ENCODE results near the gene ZNF593OS. TPM values are rescaled to one million over a fixed set of nuclear protein-coding genes. Genes with fewer than 3 reads are reported as not detected.

The ZNF593OS gene
- total and polyA plus RNA-seq, 4 donors: 0.10 to 0.32 TPM; not detected in 2

- WGBS: 72% methylated on average over 8 of the region's 8 CpGs
- Histone ChIP-seq H3K4me3 (ENCODE audit: low read depth in 1 of 3, low read length in 3 of 3) (no peak overlapping the region), H3K36me3 (ENCODE audit: control insufficient read depth in 4 of 4, insufficient read depth in 3 of 4, low read depth in 1 of 4, low read length in 3 of 4) (peaks cover 0 to 7% (median 4%) of the 10 kb centered on the region in 4 donors), H3K9ac (ENCODE audit: low read depth in 1 of 2, low read length in 2 of 2) (no peak overlapping the region), H3K27me3 (ENCODE audit: control insufficient read depth in 4 of 4, insufficient read depth in 4 of 4, low read length in 3 of 4) (no peaks in the 10 kb centered on the region), H3K4me1 (ENCODE audit: control insufficient read depth in 4 of 4, insufficient read depth in 4 of 4, low read length in 3 of 4) (peaks cover 7 to 19% (median 17%) of the 10 kb centered on the region in 4 donors), H3K9me3 (ENCODE audit: control insufficient read depth in 4 of 4, low read length in 3 of 4) (no peaks in the 10 kb centered on the region), H3K27ac (ENCODE audit: low read depth in 1 of 2, low read length in 2 of 2) (no peak overlapping the region)
- DNase-seq (ENCODE audit: low spot score): no peak
- TF ChIP-seq EGR1 (IDR thresholded peaks at IDR 0.05; ENCODE audit: low read depth in 2 of 2): no peak
Observed at GRCh38 chr1:26121854-26122773, 49.5 kb downstream of the ZNF593OS start.

DNA sequence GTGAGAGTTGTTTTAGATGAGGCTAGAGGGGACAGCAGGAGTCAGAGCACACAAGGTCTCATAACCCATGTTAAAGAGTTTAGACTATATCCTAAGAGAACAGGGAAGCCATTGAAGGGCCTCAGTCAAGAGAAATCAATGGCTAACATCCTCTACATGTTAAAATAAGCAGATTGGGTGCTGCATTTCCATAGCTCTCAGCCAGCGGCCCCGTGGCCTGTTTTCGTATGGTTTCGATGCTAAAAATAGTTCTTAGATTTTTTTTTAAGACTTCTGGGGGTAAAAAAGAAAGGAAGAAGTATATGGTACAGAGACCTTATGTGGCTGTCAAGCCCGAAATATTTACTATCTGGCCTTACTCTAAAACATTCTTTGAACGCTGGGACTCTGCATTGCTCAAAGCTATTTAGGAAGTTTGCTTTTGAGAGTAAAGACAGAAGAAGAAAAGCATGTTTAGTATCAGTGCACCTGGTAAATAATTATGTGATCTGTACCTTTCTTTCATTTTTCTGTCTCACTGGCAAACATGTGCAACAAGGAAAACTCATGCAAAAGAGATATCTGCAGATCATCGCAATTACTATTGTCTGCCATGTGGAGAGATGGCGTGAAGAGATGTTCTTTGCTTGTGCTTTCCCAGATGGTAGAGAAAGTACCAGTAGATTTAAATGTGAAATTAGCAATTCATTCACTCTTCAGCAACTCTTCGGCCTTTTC is 51.6 kb downstream of the ZNF593OS start:
- Histone ChIP-seq H3K9me3 (ENCODE audit: control insufficient read depth in 4 of 4, low read length in 3 of 4) (no peaks in the 10 kb centered on the region), H3K27ac (ENCODE audit: low read depth in 1 of 2, low read length in 2 of 2) (no peak overlapping the region), H3K9ac (ENCODE audit: low read depth in 1 of 2, low read length in 2 of 2) (no peak overlapping the region), H3K4me1 (ENCODE audit: control insufficient read depth in 4 of 4, insufficient read depth in 4 of 4, low read length in 3 of 4) (peaks cover 9 to 21% (median 13%) of the 10 kb centered on the region in 4 donors), H3K27me3 (ENCODE audit: control insufficient read depth in 4 of 4, insufficient read depth in 4 of 4, low read length in 3 of 4) (no peaks in the 10 kb centered on the region), H3K4me3 (ENCODE audit: low read depth in 1 of 3, low read length in 3 of 3) (no peak overlapping the region), H3K36me3 (ENCODE audit: control insufficient read depth in 4 of 4, insufficient read depth in 3 of 4, low read depth in 1 of 4, low read length in 3 of 4) (peaks cover 0 to 7% (median 5%) of the 10 kb centered on the region in 4 donors)
- no peak for DNase-seq (ENCODE audit: low spot score)
- 81% methylated on average over 9 of the region's 9 CpGs for WGBS
- TF ChIP-seq, protein P1, sequence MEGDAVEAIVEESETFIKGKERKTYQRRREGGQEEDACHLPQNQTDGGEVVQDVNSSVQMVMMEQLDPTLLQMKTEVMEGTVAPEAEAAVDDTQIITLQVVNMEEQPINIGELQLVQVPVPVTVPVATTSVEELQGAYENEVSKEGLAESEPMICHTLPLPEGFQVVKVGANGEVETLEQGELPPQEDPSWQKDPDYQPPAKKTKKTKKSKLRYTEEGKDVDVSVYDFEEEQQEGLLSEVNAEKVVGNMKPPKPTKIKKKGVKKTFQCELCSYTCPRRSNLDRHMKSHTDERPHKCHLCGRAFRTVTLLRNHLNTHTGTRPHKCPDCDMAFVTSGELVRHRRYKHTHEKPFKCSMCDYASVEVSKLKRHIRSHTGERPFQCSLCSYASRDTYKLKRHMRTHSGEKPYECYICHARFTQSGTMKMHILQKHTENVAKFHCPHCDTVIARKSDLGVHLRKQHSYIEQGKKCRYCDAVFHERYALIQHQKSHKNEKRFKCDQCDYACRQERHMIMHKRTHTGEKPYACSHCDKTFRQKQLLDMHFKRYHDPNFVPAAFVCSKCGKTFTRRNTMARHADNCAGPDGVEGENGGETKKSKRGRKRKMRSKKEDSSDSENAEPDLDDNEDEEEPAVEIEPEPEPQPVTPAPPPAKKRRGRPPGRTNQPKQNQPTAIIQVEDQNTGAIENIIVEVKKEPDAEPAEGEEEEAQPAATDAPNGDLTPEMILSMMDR (IDR thresholded peaks at IDR 0.05; ENCODE audit: low read depth, low read length, missing input control): no peak
- TF ChIP-seq TAF1 (conservative IDR thresholded peaks at IDR 0.05): no peak

Other genes starting within 250 kb of the ZNF593OS start
- gene PAFAH2, start 173.8 kb downstream of the ZNF593OS start, total RNA-seq: 10 to 100 TPM; 10.2 to 13.8 TPM
- 10 to 100 TPM in 1 of 2 donors, 1 to 10 TPM in 1; 9.0 to 11.4 TPM for gene PAFAH2, start 173.8 kb downstream of the ZNF593OS start, polyA plus RNA-seq
- under 1 TPM in 1 of 2 donors, not detected in 1; under 0.01 TPM for gene EXTL1, start 150.1 kb downstream of the ZNF593OS start, total RNA-seq
- gene EXTL1, start 150.1 kb downstream of the ZNF593OS start, polyA plus RNA-seq: not detected
- gene SLC30A2, start 125.7 kb downstream of the ZNF593OS start, total RNA-seq: under 1 TPM; under 0.01 to 0.05 TPM
- gene SLC30A2, start 125.7 kb downstream of the ZNF593OS start, polyA plus RNA-seq: under 1 TPM in 1 of 2 donors, not detected in 1; 0.12 TPM
- not detected for gene TRIM63, start 104.2 kb downstream of the ZNF593OS start, total RNA-seq
- gene TRIM63, start 104.2 kb downstream of the ZNF593OS start, polyA plus RNA-seq: under 1 TPM in 1 of 2 donors, not detected in 1; 0.03 TPM
- 1 to 10 TPM; 6.4 to 9.2 TPM for gene PDIK1L, start 60.0 kb downstream of the ZNF593OS start, total RNA-seq
- 1 to 10 TPM; 3.2 TPM for gene PDIK1L, start 60.0 kb downstream of the ZNF593OS start, polyA plus RNA-seq
- gene FAM110D, start 12.8 kb downstream of the ZNF593OS start, total RNA-seq: under 1 TPM; 0.14 to 0.50 TPM
- gene FAM110D, start 12.8 kb downstream of the ZNF593OS start, polyA plus RNA-seq: under 1 TPM; 0.10 to 0.39 TPM
- gene C1orf232, start 2.9 kb downstream of the ZNF593OS start, total RNA-seq: not detected
- not detected for gene C1orf232, start 2.9 kb downstream of the ZNF593OS start, polyA plus RNA-seq
- gene ZNF593, start 1.9 kb downstream of the ZNF593OS start, total RNA-seq: 10 to 100 TPM in 1 of 2 donors, 1 to 10 TPM in 1; 5.7 to 15.7 TPM
- gene ZNF593, start 1.9 kb downstream of the ZNF593OS start, polyA plus RNA-seq: 10 to 100 TPM; 44.8 to 81.4 TPM
- gene CNKSR1, start 5.7 kb upstream of the ZNF593OS start, total RNA-seq: 1 to 10 TPM in 1 of 2 donors, under 1 TPM in 1; 0.56 to 1.2 TPM
- gene CNKSR1, start 5.7 kb upstream of the ZNF593OS start, polyA plus RNA-seq: 1 to 10 TPM in 1 of 2 donors, under 1 TPM in 1; 0.48 to 2.2 TPM
- not detected for gene CATSPER4, start 18.8 kb upstream of the ZNF593OS start, total RNA-seq
- not detected for gene CATSPER4, start 18.8 kb upstream of the ZNF593OS start, polyA plus RNA-seq
- 10 to 100 TPM in 1 of 2 donors, 1 to 10 TPM in 1; 7.3 to 14.6 TPM for gene CEP85, start 62.4 kb upstream of the ZNF593OS start, total RNA-seq
- 1 to 10 TPM; 2.6 to 3.4 TPM for gene CEP85, start 62.4 kb upstream of the ZNF593OS start, polyA plus RNA-seq
- gene SH3BGRL3, start 108.3 kb upstream of the ZNF593OS start, total RNA-seq: 10 to 100 TPM in 1 of 2 donors, 1 to 10 TPM in 1; 4.5 to 10.0 TPM
- gene SH3BGRL3, start 108.3 kb upstream of the ZNF593OS start, polyA plus RNA-seq: 10 to 100 TPM; 36.0 to 93.2 TPM
- gene UBXN11, start 134.8 kb upstream of the ZNF593OS start, total RNA-seq: 1 to 10 TPM; 3.0 to 9.5 TPM
- gene UBXN11, start 134.8 kb upstream of the ZNF593OS start, polyA plus RNA-seq: 1 to 10 TPM; 5.7 to 8.9 TPM
- 1 to 10 TPM; 1.7 to 4.0 TPM for gene CD52, start 146.1 kb upstream of the ZNF593OS start, total RNA-seq
- gene CD52, start 146.1 kb upstream of the ZNF593OS start, polyA plus RNA-seq: 10 to 100 TPM; 13.8 to 16.4 TPM
- gene CRYBG2, start 182.3 kb upstream of the ZNF593OS start, total RNA-seq: under 1 TPM; under 0.01 TPM
- gene CRYBG2, start 182.3 kb upstream of the ZNF593OS start, polyA plus RNA-seq: under 1 TPM in 1 of 2 donors, not detected in 1; 0.12 TPM
- under 1 TPM in 1 of 2 donors, not detected in 1; 0.17 TPM for gene ZNF683, start 200.9 kb upstream of the ZNF593OS start, total RNA-seq
- gene ZNF683, start 200.9 kb upstream of the ZNF593OS start, polyA plus RNA-seq: under 1 TPM in 1 of 2 donors, not detected in 1; 0.09 TPM
- gene LIN28A, start 239.0 kb upstream of the ZNF593OS start, total RNA-seq: not detected
- not detected for gene LIN28A, start 239.0 kb upstream of the ZNF593OS start, polyA plus RNA-seq

Measured in liver (tissue), 9 donors.